NB4 (cell line): ENCODE data around the gene ECT2.

ENCODE experiments used
- CTCF ChIP-seq: IDR thresholded peaks from one replicate; pipeline ENCODE4 v1.5.1; 2012; ENCODE audit warnings: low read depth, low read length
- MAX ChIP-seq: IDR thresholded peaks from 2 replicates; pipeline ENCODE4 v1.6.1; 2011; ENCODE audit warnings: low read depth, low read length
- MYC ChIP-seq: IDR thresholded peaks from 2 replicates; pipeline ENCODE4 v1.6.1; 2011; ENCODE audit warnings: low read depth, low read length
- POLR2A ChIP-seq: IDR thresholded peaks from 2 replicates; pipeline ENCODE4 v1.6.1; 2011; ENCODE audit warnings: mild to moderate bottlenecking; ENCODE audit not compliant: insufficient read length; ENCODE audit errors: extremely low read depth

- TF ChIP-seq MAX (no peak), CTCF (no peak), MYC (no peak), POLR2A (no peak)
Observed at GRCh38 chr3:172832983-172833382, 82.5 kb downstream of the ECT2 start.
